GM12875 (cell line): Measurements from ENCODE around the gene ARFGAP3.

ENCODE experiments used
- H3K4me3 ChIP-seq: one replicate; pipeline ENCODE4 v1.5.1; 2011; ENCODE audit warnings: low read depth, low read length, control low read depth
- TF ChIP-seq, protein P1 (sequence below): IDR thresholded peaks from 2 replicates; pipeline ENCODE4 v1.5.1; 2011; ENCODE audit warnings: low read depth, mild to moderate bottlenecking, control low read depth, inconsistent platforms, low read length, moderate library complexity, borderline replicate concordance; ENCODE audit not compliant: insufficient read depth

The ARFGAP3 gene

GRCh38 chr22:42871146-42872050 is 14.3 kb upstream of the ARFGAP3 start:
- H3K4me3 ChIP-seq: no peak overlapping the region
- TF ChIP-seq, protein P1, sequence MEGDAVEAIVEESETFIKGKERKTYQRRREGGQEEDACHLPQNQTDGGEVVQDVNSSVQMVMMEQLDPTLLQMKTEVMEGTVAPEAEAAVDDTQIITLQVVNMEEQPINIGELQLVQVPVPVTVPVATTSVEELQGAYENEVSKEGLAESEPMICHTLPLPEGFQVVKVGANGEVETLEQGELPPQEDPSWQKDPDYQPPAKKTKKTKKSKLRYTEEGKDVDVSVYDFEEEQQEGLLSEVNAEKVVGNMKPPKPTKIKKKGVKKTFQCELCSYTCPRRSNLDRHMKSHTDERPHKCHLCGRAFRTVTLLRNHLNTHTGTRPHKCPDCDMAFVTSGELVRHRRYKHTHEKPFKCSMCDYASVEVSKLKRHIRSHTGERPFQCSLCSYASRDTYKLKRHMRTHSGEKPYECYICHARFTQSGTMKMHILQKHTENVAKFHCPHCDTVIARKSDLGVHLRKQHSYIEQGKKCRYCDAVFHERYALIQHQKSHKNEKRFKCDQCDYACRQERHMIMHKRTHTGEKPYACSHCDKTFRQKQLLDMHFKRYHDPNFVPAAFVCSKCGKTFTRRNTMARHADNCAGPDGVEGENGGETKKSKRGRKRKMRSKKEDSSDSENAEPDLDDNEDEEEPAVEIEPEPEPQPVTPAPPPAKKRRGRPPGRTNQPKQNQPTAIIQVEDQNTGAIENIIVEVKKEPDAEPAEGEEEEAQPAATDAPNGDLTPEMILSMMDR: no peak

- TF ChIP-seq, protein P1: no peak
- H3K4me3 ChIP-seq: no peak overlapping the region
These were observed 12.9 kb upstream of the ARFGAP3 start for GRCh38 chr22:42869888-42870480.

- H3K4me3 ChIP-seq: no peak overlapping the region
- TF ChIP-seq, protein P1: no peak
These were observed 12.4 kb upstream of the ARFGAP3 start for GRCh38 chr22:42869463-42869862.

GRCh38 chr22:42868751-42869251 is 11.7 kb upstream of the ARFGAP3 start:
- no peak overlapping the region for H3K4me3 ChIP-seq
- TF ChIP-seq, protein P1: no peak

GRCh38 chr22:42866100-42866499 is 9.0 kb upstream of the ARFGAP3 start:
- TF ChIP-seq, protein P1: no peak
- H3K4me3 ChIP-seq: no peak overlapping the region

DNA sequence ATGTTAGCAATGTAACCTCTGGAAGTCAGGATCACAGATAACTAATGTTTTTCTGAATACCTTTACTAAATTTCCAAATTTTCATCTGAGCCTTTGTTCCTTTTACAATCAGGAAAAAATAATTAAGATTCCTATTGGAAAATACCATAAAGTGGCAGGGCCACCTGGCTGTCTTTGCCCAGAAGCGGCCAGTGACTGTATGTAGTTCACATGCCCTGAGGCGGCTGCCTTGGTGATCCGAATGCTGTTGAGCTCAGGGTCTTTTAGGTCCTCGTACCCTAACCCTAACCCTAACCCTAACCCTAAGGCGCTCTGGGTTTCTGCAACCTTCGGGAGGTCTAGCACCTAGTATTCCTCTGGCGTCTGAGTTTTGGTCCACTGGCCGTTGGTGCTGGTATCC is 8.5 kb upstream of the ARFGAP3 start:
- H3K4me3 ChIP-seq: no peak overlapping the region
- TF ChIP-seq, protein P1: no peak

DNA sequence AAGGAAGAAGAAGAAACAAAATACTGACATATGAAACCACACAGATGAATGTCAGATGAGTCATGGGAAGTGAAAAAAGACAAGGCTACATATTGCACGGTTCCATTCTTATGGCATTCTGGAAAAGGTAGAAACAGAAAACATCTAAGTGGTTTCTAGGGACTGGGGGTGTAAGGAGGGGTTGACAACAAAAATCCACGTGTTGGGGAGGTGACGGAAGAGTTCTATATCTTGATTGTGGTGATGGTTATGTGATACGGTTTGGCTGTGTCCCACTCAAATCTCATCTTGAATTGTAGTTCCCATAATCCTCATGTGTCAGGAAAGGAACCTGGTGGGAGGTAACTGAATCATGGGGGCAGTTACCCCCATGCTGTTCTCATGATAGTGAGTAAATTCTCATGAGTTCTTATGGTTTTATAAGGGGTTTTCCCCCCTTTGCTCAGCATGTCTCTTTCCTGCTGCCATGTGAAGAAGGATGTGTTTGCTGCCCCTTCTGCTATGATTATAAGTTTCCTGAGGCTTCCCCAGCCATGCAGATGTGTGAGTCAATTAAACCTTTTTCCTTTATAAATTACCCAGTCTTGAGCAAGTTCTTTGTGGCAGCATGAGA is 6.4 kb upstream of the ARFGAP3 start:
- H3K4me3 ChIP-seq: no peak overlapping the region
- TF ChIP-seq, protein P1: no peak
